Stomach (tissue), 4 donors: ENCODE data around the gene PIK3C2B.

Experiments
- POLR2A ChIP-seq, 4 donors: fragments of 450-650 bp; IDR thresholded peaks; one replicate each; pipeline ENCODE4 v1.6.1; 2016; ENCODE audit warnings: antibody characterized with exemption in 4 of 4, control low read depth in 2 of 4, mild to moderate bottlenecking in 1 of 4, moderate library complexity in 1 of 4
- POLR2AphosphoS5 ChIP-seq, 3 donors: sonication (generic); formaldehyde crosslinking; IDR thresholded peaks; one replicate each; pipeline ENCODE4 v1.6.1; 2016; ENCODE audit warnings: antibody characterized with exemption in 3 of 3
- TF ChIP-seq, protein P1 (sequence below), 7 experiments: fragments of 450-650 bp in 4 of 7; fragments of 200-600 bp in 3 of 7; sonication (generic) in 3 of 7; IDR thresholded peaks; one replicate each; pipeline ENCODE4 v1.5.1; 2016 to 2019; ENCODE audit warnings: antibody characterized with exemption in 7 of 7, control low read depth in 2 of 7, mild to moderate bottlenecking in 1 of 7

DNA sequence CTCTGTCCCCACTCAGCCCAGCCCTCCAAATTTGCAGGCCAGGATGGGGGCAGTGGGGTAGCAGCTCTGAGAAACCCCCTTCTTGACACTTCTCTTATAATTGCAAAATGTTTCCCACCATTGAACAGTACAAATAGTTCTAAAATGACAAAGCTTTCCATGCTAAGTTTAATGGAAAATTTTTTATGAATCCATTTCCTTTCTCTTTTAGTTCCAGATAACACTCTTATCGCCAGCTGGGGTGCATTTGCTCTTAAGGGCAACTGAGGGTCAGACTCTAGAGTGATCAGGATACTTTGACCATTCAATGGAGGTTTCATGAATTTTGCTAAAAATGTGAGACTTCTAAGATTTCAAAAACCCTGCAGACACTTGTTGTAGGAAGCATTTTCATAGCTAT lies 29.9 kb downstream of the PIK3C2B start:
- TF ChIP-seq, protein P1, sequence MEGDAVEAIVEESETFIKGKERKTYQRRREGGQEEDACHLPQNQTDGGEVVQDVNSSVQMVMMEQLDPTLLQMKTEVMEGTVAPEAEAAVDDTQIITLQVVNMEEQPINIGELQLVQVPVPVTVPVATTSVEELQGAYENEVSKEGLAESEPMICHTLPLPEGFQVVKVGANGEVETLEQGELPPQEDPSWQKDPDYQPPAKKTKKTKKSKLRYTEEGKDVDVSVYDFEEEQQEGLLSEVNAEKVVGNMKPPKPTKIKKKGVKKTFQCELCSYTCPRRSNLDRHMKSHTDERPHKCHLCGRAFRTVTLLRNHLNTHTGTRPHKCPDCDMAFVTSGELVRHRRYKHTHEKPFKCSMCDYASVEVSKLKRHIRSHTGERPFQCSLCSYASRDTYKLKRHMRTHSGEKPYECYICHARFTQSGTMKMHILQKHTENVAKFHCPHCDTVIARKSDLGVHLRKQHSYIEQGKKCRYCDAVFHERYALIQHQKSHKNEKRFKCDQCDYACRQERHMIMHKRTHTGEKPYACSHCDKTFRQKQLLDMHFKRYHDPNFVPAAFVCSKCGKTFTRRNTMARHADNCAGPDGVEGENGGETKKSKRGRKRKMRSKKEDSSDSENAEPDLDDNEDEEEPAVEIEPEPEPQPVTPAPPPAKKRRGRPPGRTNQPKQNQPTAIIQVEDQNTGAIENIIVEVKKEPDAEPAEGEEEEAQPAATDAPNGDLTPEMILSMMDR (IDR thresholded peaks at IDR 0.05) = no peak
- TF ChIP-seq POLR2A (IDR thresholded peaks at IDR 0.05) (no peak), POLR2AphosphoS5 (IDR thresholded peaks at IDR 0.05) (no peak)
